SH-SY5Y (cell line): ENCODE data around the gene DPF1.

Source experiments
- GATA2 ChIP-seq: IDR thresholded peaks from 2 replicates; pipeline ENCODE4 v1.6.1; 2011; ENCODE audit warnings: mild to moderate bottlenecking, low read depth, low read length
- GATA3 ChIP-seq: IDR thresholded peaks from 2 replicates; pipeline ENCODE4 v1.6.1; 2011; ENCODE audit warnings: low read depth, mild to moderate bottlenecking, low read length, moderate library complexity

- TF ChIP-seq GATA2 (no peak), GATA3 (no peak)
Measured at GRCh38 chr19:38263689-38264485, 39.9 kb upstream of the DPF1 start.
